ENCODE data around the gene TEKTIP1.

The TEKTIP1 gene

DNA sequence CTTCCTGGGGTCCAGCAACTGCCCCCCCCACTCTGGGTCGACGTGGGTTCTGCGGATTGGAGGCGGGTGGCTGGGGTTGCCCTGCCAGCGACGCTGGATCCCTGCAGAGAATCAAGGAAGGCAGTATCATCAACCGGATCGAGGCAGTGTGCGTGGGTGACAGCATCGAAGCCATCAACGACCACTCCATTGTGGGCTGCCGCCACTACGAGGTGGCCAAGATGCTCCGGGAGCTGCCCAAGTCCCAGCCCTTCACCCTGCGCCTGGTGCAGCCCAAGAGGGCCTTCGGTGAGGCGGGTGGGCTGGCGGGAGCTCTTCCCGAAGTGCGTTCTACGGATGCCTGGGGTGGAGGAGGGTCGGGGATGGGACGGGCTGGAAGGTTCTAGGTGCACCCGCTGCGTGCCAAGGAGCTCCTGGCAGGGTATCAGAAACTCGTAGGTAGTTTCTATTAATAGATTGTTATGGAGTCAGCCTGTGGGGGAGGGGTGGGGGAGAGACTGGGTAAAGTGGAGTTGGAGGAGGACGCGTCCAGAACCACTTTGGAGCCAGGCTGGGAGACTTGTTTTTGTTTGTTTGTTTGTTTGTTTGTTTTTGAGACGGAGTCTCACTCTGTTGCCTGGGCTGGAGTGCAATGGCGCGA is 47.9 kb downstream of the TEKTIP1 start:
- no peak for DNase-seq

DNA sequence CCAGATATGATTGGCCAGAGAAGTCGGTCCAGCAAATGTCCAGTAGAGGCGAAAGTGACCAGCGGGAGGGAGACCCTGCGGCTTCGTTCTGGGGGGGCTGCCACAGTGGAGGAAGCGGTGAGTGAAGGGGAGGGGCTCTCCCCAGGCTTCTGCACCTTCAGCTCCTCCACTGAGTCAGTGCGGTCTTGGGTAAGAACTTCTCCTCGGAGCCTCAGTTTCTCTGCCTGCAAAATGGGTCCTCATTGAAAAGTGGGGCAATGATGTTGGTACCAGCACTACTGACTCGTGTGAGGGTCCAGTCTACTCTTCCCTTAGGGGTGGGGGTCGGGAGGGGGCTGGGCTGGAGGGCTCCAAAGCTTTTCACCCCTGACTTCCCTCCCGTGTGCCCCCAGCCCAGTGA is 50.5 kb downstream of the TEKTIP1 start:
- DNase-seq = no peak

DNA sequence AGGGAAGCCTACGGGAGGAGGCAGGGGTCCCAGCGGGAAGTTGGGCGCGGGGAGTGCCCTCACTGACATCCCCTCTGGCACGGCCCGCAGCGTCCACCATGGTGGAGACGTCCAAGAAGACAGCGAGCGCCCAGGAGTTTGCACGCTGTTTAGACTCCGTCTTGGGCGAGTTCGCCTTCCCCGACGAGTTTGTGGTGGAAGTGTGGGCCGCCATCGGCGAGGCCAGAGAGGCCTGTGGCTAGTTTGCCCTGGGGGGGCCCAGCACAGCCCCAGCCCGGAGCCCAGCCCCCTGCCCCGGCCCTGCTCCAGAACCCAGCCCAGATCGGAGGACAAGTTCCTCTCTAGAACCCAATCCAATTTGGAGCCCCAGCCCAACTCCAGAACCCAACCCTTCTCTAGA is 51.0 kb downstream of the TEKTIP1 start:
- no peak for DNase-seq

DNA sequence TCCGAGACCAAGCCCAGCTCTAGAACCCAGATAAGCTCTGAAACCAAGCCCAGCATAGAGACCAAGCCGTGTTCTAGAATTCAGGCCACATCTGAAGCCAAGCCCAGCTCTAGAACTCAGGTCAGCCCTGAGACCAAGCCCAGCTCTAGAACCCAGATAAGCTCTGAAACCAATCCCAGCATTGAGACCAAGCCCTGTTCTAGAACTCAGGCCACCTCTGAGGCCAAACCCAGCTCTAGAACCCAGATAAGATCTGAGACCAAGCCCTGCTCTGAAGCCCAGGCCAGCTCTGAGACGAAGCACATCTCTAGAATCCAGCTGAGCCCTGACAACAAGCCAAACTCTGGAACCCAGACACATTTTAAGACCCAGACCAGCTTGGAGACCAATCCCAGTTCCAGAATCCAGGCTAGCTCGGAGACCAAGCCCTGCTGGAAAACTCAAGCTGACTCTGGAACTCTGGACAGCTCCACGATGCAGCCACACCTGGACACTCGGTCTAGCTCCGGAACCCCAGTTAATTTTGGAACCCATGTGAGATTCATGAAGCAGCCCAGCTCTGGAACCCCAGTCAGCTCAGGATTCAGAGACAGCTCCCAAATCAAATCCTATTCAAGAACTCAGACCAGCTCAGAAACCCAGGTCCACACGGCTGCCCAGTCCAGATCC is 52.2 kb downstream of the TEKTIP1 start:
- DNase-seq = no peak

DNA sequence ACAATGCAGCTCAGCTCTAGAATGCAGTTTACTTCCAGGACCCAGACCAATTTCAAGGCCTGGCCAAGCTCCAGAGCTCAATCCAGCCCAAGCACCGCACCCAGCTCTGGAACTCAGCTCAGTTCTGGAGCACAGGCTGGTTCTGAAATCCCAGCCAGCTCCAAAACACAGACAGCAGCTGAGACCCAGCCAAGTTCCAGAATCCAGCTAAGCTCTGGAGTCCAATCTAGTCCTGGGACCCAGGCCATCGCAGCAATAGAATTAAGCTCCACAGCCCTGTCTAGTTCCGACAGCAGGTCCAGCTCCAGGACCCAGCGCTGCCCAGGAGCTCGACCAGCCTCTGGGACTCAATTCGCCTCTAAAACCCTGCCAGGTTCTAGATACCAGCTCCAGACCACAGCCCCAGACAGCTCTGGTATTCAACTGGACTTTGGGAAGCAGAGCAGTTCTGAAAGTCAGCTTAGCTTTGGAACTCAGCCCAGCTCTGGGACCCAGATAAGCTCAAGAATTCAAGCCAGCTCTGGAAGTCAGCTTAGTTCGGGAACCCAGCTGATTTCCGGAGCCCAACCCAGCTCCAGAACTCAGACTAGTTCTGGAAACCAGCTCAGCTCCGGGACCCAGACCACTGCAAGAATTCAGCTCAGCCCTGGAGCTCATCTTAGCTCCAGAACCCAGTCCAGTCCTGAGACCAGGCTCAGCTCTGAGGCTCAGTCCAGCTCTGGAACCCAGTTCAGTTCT is 53.1 kb downstream of the TEKTIP1 start:
- DNase-seq = no peak

DNA sequence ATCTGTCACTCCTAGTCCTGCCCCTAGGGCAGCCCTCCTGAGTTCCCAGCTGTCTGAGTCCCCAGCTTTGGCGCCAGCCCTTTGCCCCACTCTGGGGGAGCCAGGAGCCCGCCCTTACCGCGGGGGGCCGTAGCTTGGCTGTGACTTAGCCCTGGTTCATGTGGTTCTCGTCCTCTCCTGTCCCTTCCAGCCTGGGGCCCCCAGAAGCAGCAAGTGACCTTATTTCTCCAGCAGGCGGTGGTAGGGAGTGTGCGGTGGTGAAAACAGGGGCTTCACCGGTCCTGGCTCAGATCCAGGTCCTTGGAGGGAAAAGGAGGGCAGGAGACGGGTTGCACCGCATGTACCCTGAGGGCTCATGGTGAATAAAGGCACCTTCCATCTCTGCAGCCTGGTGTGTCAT is 54.2 kb downstream of the TEKTIP1 start:
- no peak for DNase-seq
